ENCODE results near the gene ANKRD65.

DNA sequence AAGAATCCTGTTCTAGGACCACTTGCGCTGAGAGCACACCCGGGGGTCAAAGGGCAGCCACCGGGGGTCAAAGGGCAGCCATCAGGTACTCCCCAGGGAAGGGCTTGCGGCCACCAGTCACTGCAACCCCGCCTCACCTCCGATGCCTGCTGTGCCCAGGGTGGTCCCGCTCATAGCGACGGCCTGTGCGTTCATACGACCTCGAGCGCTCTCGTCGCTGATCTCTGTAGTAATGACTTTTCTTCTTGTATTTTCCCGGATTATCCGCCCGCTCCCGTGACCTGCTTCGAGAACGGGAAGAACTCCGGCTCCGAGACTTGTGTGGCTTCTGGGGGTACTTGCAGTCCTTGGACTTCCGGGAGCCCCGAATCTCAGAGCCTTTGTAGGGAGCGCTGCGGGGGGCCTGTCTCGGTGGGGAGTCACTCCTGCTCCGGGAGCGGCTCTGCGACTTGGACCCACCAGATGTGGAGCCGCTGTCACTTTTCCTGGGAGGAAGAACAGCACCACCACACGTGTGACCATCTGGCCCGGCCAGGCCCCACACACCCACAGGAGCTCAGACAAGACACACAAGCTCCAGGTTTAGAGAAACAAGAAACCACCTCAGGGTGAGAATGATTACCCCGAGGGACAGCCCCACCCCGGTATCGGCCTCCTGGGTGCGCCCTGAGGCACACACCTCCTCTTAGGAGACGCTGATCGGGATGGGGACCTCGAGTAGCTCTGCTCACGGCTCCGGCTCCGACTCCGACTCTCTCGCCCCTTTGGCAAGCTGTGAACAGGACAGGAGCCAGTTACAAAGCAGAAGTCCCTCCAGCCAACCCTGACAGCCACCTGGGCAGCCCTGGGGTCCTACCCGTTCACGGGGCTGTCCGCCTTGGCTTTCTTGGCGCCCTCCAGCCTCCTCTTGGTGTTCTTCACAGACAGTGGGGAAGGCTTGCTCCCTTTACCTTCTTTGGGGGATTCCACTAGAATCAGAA is 33.7 kb downstream of the ANKRD65 start:
- no peak for TF ChIP-seq CTCF (IDR thresholded peaks at IDR 0.05; ENCODE audit: insufficient read depth, low read depth, low read length)
- no peak for TF ChIP-seq EZH2 (IDR thresholded peaks at IDR 0.05; ENCODE audit: insufficient read depth, low read length)

Data from astrocyte (in vitro differentiated cells and primary cell).